ENCODE results near the gene UEVLD.
"Not testable (repeated sequence)": the region's sequence is repeated elsewhere in the genome, so short reads cannot be mapped to it uniquely, and the experiment has no call there.

Gene UEVLD

DNA sequence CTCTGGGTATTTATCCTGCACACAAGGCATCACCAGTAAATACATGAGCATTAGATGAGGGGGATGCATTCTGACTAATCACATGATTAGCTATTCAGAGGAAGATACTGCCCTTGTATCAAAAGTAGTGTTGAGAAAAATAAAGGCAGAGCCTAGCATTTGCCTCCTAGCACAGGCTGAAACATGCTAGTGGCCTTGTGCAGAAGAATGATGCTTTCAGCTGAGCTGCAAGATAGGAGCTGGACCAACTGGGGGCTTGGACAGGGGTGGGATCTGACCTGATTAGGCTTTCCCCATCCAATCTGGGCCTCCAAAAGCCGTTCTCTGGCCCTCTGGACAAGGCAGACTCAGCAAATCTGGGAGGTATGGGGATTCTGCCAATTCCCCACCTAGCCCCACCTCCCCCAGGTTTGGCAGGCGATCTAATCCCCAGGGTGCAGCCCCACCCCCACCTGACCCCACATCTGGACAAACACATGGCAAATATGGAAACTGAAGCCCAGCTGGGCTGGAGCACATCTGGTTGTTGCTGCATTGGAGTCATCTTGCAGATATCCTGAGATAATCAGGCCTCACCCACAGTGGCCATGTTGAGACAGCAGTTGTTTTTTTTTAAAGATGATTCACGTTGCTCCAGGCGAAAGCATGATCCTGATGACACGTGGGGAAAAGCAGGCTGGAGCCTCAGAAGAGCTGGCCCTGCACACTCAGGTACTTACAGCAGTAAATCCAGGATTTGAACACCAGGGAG, 6.6 kb upstream of the UEVLD start:
- H3K27ac ChIP-seq (ENCODE audit: low read depth, low read length): no peak overlapping the region
- no peaks in the 10 kb centered on the region for H3K79me1 ChIP-seq (ENCODE audit: low read length)
- no peak overlapping the region for H4K12ac ChIP-seq (ENCODE audit: low read depth, low read length)
- DNase-seq: peak; percentile 76 to 82
- no peak overlapping the region for H4K91ac ChIP-seq (ENCODE audit: low read depth, low read length)
- no peaks in the 10 kb centered on the region for H3K27me3 ChIP-seq (ENCODE audit: insufficient read depth, low read length)
- no peak overlapping the region for H3K4me3 ChIP-seq (ENCODE audit: low read depth, low read length)
- H3K18ac ChIP-seq (ENCODE audit: low read length): no peak overlapping the region
- no peak overlapping the region for H3K4me2 ChIP-seq (ENCODE audit: low read length)
- peaks cover 9 to 16% of the 10 kb centered on the region in 2 experiments for H3K36me3 ChIP-seq (ENCODE audit: control insufficient read depth in 1 of 2, insufficient read depth in 2 of 2, low read length in 2 of 2)
- no peak overlapping the region for H2BK5ac ChIP-seq (ENCODE audit: low read depth, low read length, poor library complexity)
- no peak overlapping the region for H3K4ac ChIP-seq (ENCODE audit: low read depth, low read length)
- H4K8ac ChIP-seq (ENCODE audit: low read depth, low read length): no peak overlapping the region
- no peak overlapping the region for H3K14ac ChIP-seq (ENCODE audit: low read length)
- no CpG with 5 or more reads among the region's 5 CpGs for WGBS (ENCODE audit: extremely low coverage, insufficient coverage, insufficient read length)
- no peak overlapping the region for H3K23ac ChIP-seq (ENCODE audit: low read length)
- H3K79me2 ChIP-seq (ENCODE audit: control insufficient read depth, insufficient read depth, low read length, poor library complexity): no peaks in the 10 kb centered on the region
- H2AFZ ChIP-seq (ENCODE audit: insufficient read depth, low read length, poor library complexity): no peak overlapping the region
- no peak overlapping the region for H2BK120ac ChIP-seq (ENCODE audit: insufficient read depth, low read length, poor library complexity)
- H3K9me3 ChIP-seq (ENCODE audit: insufficient read depth, low read depth, low read length): peaks cover 4% of the 10 kb centered on the region
- peaks cover 0 to 2% of the 10 kb centered on the region in 2 experiments for H3K4me1 ChIP-seq (ENCODE audit: control insufficient read depth in 1 of 2, insufficient read depth in 2 of 2, low read length in 2 of 2)
- no peak overlapping the region for H2AK5ac ChIP-seq (ENCODE audit: low read length)
- H3K9ac ChIP-seq (ENCODE audit: low read length): no peak overlapping the region
- H2BK12ac ChIP-seq (ENCODE audit: low read length): no peak overlapping the region

DNA sequence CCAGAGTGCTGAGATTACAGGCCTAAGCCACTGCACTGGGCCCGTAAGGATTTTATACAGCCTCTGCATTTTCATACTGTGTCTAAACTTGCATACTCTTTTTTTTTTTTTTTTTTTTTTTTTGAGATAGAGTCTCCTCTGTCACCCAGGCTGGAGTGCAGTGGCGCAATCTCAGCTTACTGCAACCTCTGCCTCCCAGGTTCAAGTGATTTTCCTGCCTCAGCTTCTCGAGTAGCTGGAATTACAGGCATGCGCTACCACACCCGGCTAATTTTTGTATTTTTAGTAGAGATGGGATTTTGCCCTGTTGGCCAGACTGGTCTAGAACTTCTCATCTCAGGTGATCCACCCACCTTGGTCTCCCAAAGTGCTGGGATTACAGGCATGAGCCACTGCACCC, 5.6 kb upstream of the UEVLD start:
- H3K27me3 ChIP-seq (ENCODE audit: insufficient read depth, low read length); H3K27ac ChIP-seq (ENCODE audit: low read depth, low read length); H4K91ac ChIP-seq (ENCODE audit: low read depth, low read length); H3K18ac ChIP-seq (ENCODE audit: low read length); H3K23ac ChIP-seq (ENCODE audit: low read length); H2BK120ac ChIP-seq (ENCODE audit: insufficient read depth, low read length, poor library complexity); H3K9me3 ChIP-seq (ENCODE audit: insufficient read depth, low read depth, low read length); H4K12ac ChIP-seq (ENCODE audit: low read depth, low read length); H3K9ac ChIP-seq (ENCODE audit: low read length); H3K4me3 ChIP-seq (ENCODE audit: low read depth, low read length); H3K4me2 ChIP-seq (ENCODE audit: low read length); H2AFZ ChIP-seq (ENCODE audit: insufficient read depth, low read length, poor library complexity); H3K79me2 ChIP-seq (ENCODE audit: control insufficient read depth, insufficient read depth, low read length, poor library complexity); H3K4me1 ChIP-seq (ENCODE audit: control insufficient read depth in 1 of 2, insufficient read depth in 2 of 2, low read length in 2 of 2); H3K14ac ChIP-seq (ENCODE audit: low read length); H2BK5ac ChIP-seq (ENCODE audit: low read depth, low read length, poor library complexity); H2BK12ac ChIP-seq (ENCODE audit: low read length); H3K79me1 ChIP-seq (ENCODE audit: low read length); H2AK5ac ChIP-seq (ENCODE audit: low read length); H4K8ac ChIP-seq (ENCODE audit: low read depth, low read length); H3K4ac ChIP-seq (ENCODE audit: low read depth, low read length): not testable (repeated sequence)
- DNase-seq: peak; percentile 31 to 41
- WGBS (ENCODE audit: extremely low coverage, insufficient coverage, insufficient read length): no CpG with 5 or more reads among the region's 5 CpGs
- peaks cover 9 to 16% of the 10 kb centered on the region in 2 experiments for H3K36me3 ChIP-seq (ENCODE audit: control insufficient read depth in 1 of 2, insufficient read depth in 2 of 2, low read length in 2 of 2)

DNA sequence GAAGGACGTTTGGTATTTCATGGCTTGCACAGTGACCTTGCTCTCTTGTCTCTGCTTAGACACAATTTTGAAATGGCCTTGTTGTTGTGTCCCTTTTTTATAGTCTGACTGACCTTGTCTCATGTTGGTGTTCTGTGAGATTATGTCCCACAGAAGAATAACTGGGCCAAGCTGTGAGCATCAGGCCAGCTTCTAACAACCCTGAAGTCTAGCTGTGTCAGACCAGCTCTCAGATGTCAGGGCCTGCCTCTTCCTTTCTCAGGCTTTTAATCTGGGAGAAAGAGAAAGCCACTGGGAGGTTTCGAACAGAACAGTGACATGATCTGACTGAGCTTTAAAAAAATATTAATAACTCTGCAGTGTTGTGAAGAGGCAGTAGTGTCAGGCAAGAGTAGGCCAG, 2.0 kb upstream of the UEVLD start:
- Histone ChIP-seq H3K27ac (ENCODE audit: low read depth, low read length) (no peak overlapping the region), H4K8ac (ENCODE audit: low read depth, low read length) (no peak overlapping the region), H4K12ac (ENCODE audit: low read depth, low read length) (no peak overlapping the region), H3K4me3 (ENCODE audit: low read depth, low read length) (no peak overlapping the region), H3K9ac (ENCODE audit: low read length) (no peak overlapping the region), H3K4me1 (ENCODE audit: control insufficient read depth in 1 of 2, insufficient read depth in 2 of 2, low read length in 2 of 2) (peaks cover 2 to 8% of the 10 kb centered on the region in 2 experiments), H3K4ac (ENCODE audit: low read depth, low read length) (no peak overlapping the region), H4K91ac (ENCODE audit: low read depth, low read length) (no peak overlapping the region), H3K18ac (ENCODE audit: low read length) (no peak overlapping the region), H3K27me3 (ENCODE audit: insufficient read depth, low read length) (no peaks in the 10 kb centered on the region), H3K4me2 (ENCODE audit: low read length) (no peak overlapping the region), H3K9me3 (ENCODE audit: insufficient read depth, low read depth, low read length) (no peaks in the 10 kb centered on the region), H3K79me1 (ENCODE audit: low read length) (peaks cover 8% of the 10 kb centered on the region), H2BK120ac (ENCODE audit: insufficient read depth, low read length, poor library complexity) (no peak overlapping the region), H3K36me3 (ENCODE audit: control insufficient read depth in 1 of 2, insufficient read depth in 2 of 2, low read length in 2 of 2) (peaks cover under 1 to 5% of the 10 kb centered on the region in 2 experiments), H3K79me2 (ENCODE audit: control insufficient read depth, insufficient read depth, low read length, poor library complexity) (peaks cover 5% of the 10 kb centered on the region), H2BK5ac (ENCODE audit: low read depth, low read length, poor library complexity) (no peak overlapping the region), H2AK5ac (ENCODE audit: low read length) (no peak overlapping the region), H3K14ac (ENCODE audit: low read length) (no peak overlapping the region), H2AFZ (ENCODE audit: insufficient read depth, low read length, poor library complexity) (no peak overlapping the region), H2BK12ac (ENCODE audit: low read length) (no peak overlapping the region), H3K23ac (ENCODE audit: low read length) (no peak overlapping the region)
- WGBS (ENCODE audit: extremely low coverage, insufficient coverage, insufficient read length): no CpG with 5 or more reads among the region's 2 CpGs
- no peak for DNase-seq

DNA sequence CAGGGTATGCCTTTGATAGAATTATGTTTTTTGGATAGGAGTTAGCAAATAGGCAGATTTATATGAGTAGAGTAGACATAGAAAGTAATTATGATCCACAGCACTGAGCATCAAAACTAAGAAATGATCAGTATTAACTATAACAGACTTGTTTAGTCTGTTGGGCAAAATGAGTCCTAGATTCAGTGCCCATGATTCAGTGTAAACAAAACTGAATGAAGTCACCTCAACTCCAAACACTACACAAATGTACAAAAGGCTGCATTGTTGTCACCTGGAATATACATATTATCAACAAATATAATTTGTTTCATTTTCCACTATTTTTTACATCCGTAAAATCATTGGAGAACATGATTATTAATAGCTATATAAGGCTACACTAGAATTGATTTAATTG, 6.7 kb downstream of the UEVLD start:
- H2BK12ac ChIP-seq (ENCODE audit: low read length): no peak overlapping the region
- no peaks in the 10 kb centered on the region for H3K9me3 ChIP-seq (ENCODE audit: insufficient read depth, low read depth, low read length)
- no peak overlapping the region for H2AFZ ChIP-seq (ENCODE audit: insufficient read depth, low read length, poor library complexity)
- H2BK5ac ChIP-seq (ENCODE audit: low read depth, low read length, poor library complexity): no peak overlapping the region
- no peak overlapping the region for H3K4me2 ChIP-seq (ENCODE audit: low read length)
- no peak overlapping the region for H2AK5ac ChIP-seq (ENCODE audit: low read length)
- H3K27ac ChIP-seq (ENCODE audit: low read depth, low read length): no peak overlapping the region
- no peak overlapping the region for H3K4ac ChIP-seq (ENCODE audit: low read depth, low read length)
- no peak overlapping the region for H3K9ac ChIP-seq (ENCODE audit: low read length)
- H3K23ac ChIP-seq (ENCODE audit: low read length): no peak overlapping the region
- DNase-seq: no peak
- H4K12ac ChIP-seq (ENCODE audit: low read depth, low read length): no peak overlapping the region
- no peaks in the 10 kb centered on the region for H3K79me2 ChIP-seq (ENCODE audit: control insufficient read depth, insufficient read depth, low read length, poor library complexity)
- H3K27me3 ChIP-seq (ENCODE audit: insufficient read depth, low read length): no peaks in the 10 kb centered on the region
- H3K79me1 ChIP-seq (ENCODE audit: low read length): no peaks in the 10 kb centered on the region
- no peak overlapping the region for H3K14ac ChIP-seq (ENCODE audit: low read length)
- no peak overlapping the region for H2BK120ac ChIP-seq (ENCODE audit: insufficient read depth, low read length, poor library complexity)
- no peak overlapping the region for H4K91ac ChIP-seq (ENCODE audit: low read depth, low read length)
- no peak overlapping the region for H4K8ac ChIP-seq (ENCODE audit: low read depth, low read length)
- H3K36me3 ChIP-seq (ENCODE audit: control insufficient read depth in 1 of 2, insufficient read depth in 2 of 2, low read length in 2 of 2): peaks cover 2 to 4% of the 10 kb centered on the region in 2 experiments
- no CpG with 5 or more reads among the region's 1 CpG for WGBS (ENCODE audit: extremely low coverage, insufficient coverage, insufficient read length)
- no peak overlapping the region for H3K18ac ChIP-seq (ENCODE audit: low read length)
- no peaks in the 10 kb centered on the region for H3K4me1 ChIP-seq (ENCODE audit: control insufficient read depth in 1 of 2, insufficient read depth in 2 of 2, low read length in 2 of 2)
- H3K4me3 ChIP-seq (ENCODE audit: low read depth, low read length): no peak overlapping the region
